SH-SY5Y (cell line): ENCODE results near the gene NUMA1.

Experiments
- GATA2 ChIP-seq: IDR thresholded peaks from 2 replicates; pipeline ENCODE4 v1.6.1; 2011; ENCODE audit warnings: mild to moderate bottlenecking, low read depth, low read length
- GATA3 ChIP-seq: IDR thresholded peaks from 2 replicates; pipeline ENCODE4 v1.6.1; 2011; ENCODE audit warnings: low read depth, mild to moderate bottlenecking, low read length, moderate library complexity

GRCh38 chr11:72102946-72103753 is 22.8 kb upstream of the NUMA1 start, which contains the start of gene LAMTOR1:
- TF ChIP-seq GATA3 (no peak), GATA2 (no peak)
